ENCODE data around the gene AZI2.
A peak's percentile ranks its signal among the peaks of the same experiment; 100 is the strongest.

Gene AZI2

DNA sequence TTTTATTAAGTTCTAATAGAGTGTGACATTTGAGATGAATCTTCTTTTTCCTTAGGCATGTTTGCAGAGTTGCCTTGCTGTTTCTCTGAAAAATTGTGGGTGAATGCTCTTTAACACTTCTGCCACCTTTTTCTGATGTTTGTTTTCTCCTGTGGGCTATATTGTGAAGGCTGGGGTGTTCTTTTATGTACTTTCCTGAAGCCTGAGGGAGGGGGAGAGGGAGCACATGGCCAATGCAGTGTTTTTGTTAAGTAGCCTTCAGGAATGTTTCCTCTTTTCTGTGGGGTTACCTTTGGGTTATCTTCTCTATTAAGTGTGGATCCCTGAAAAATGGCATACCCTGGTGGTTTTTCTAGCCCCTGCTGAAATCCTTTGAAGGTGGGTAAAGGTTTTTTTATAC lies 57.0 kb downstream of the AZI2 start:
- TF ChIP-seq, protein P1, sequence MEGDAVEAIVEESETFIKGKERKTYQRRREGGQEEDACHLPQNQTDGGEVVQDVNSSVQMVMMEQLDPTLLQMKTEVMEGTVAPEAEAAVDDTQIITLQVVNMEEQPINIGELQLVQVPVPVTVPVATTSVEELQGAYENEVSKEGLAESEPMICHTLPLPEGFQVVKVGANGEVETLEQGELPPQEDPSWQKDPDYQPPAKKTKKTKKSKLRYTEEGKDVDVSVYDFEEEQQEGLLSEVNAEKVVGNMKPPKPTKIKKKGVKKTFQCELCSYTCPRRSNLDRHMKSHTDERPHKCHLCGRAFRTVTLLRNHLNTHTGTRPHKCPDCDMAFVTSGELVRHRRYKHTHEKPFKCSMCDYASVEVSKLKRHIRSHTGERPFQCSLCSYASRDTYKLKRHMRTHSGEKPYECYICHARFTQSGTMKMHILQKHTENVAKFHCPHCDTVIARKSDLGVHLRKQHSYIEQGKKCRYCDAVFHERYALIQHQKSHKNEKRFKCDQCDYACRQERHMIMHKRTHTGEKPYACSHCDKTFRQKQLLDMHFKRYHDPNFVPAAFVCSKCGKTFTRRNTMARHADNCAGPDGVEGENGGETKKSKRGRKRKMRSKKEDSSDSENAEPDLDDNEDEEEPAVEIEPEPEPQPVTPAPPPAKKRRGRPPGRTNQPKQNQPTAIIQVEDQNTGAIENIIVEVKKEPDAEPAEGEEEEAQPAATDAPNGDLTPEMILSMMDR (IDR thresholded peaks at IDR 0.05; ENCODE audit: low read depth, low read length), result no peak
- no peak for DNase-seq (ENCODE audit: extremely low read depth, low read depth)

DNA sequence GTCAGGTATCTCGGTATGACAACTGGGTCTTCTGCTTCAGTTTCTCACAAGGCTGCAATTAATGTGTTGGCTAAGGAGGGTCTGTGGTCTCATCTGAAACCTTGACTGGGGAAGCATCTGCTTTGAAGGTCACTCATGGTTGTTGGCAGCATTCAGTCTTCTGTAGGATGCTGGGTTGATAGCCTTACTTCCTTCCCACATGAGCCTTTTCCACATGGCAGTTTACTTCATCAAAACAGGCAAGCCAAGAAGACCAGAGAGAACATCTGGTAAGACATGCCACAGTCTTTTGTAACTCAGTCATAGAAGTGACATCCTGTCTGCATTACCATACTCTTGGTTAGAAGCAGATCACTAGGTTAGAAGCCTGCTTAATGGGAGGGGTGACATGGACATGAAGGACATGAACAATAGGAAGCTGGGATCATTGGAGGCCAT lies 57.7 kb downstream of the AZI2 start:
- DNase-seq (ENCODE audit: extremely low read depth, low read depth), result no peak
- TF ChIP-seq, protein P1 (IDR thresholded peaks at IDR 0.05; ENCODE audit: low read depth, low read length), result no peak

DNA sequence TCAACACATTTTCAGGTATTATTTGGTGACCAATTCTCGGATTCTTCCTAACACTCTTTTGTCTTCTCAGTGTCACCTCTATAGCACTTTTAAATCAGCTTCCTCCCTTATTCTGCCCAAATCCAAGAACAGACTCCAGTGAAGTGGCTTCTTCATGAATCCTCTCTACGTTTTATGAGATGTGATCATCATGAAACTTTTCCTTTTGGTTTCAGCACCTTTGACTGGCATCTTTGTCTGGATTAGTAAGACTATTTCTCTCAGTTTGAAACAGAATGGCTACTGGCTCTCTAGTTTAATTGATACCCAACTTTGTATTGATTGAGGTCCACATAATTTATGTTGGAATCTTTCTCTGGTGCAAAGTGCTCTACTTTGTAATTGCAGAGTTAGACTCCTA lies 61.6 kb downstream of the AZI2 start:
- TF ChIP-seq, protein P1 (IDR thresholded peaks at IDR 0.05; ENCODE audit: low read depth, low read length), result no peak
- DNase-seq (ENCODE audit: extremely low read depth, low read depth), result no peak

DNA sequence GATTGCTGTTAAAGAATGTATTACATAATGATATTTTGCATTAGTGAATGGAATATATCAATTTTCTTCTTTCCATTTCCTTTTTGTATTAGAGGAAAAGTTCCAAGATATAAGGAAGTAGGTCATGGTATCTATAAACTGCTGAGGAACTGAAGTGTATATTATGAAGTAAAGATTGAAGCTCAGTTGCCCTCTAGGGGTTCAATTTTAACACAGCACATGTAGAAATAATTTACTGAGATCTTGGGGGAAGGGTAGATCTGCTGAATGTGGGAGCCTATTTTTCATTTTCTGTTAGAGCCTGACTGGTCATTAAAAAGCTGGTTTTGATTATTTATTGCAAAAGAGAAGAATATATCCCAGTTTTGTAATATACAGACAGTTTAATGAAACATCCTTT lies 62.0 kb downstream of the AZI2 start:
- TF ChIP-seq, protein P1 (IDR thresholded peaks at IDR 0.05; ENCODE audit: low read depth, low read length), result peak; percentile 57
- DNase-seq (ENCODE audit: extremely low read depth, low read depth), result peak; percentile 34

DNA sequence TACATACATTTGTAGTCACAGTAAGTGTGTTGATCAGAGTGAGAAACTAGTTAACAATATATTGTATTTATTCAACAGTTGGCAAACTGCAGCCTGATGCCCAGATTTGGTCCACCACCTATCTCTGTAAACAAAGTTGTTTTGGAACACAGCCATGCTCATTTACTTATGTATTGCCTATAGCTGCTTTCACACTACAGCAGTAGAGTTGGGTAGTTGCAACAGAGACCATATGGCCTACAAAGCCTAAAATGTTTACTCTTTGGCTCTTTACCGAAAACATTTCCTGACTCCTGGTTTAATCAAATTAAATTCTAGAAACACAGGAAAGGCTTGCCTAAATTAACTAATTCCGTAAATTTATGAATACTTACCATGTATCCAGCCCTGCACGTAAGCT lies 67.8 kb downstream of the AZI2 start:
- TF ChIP-seq, protein P1 (IDR thresholded peaks at IDR 0.05; ENCODE audit: low read depth, low read length), result no peak

DNA sequence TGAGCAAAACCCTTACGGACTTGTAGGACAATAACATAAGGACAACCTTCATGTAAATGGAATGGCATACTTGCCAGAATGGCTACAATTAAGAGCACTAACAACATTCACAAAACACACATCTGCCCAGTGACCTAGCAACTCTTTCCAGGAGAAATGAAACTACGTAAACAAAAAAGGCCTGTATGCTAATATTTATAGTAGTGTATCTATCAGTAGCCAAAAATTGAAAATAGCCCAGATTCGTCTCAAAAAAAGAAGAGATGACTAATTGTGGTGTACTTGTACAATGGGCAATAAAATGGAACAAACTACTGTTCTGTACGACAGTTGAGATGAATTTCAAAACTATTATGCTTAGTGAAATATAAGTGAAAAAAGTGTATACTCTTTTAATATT lies 68.9 kb downstream of the AZI2 start:
- TF ChIP-seq, protein P1 (IDR thresholded peaks at IDR 0.05; ENCODE audit: low read depth, low read length), result no peak
- DNase-seq (ENCODE audit: extremely low read depth, low read depth), result peak; percentile 18

More for the DNA sequence above, 67.8 kb downstream of the AZI2 start:
- DNase-seq (ENCODE audit: extremely low read depth, low read depth), result no peak

DNA sequence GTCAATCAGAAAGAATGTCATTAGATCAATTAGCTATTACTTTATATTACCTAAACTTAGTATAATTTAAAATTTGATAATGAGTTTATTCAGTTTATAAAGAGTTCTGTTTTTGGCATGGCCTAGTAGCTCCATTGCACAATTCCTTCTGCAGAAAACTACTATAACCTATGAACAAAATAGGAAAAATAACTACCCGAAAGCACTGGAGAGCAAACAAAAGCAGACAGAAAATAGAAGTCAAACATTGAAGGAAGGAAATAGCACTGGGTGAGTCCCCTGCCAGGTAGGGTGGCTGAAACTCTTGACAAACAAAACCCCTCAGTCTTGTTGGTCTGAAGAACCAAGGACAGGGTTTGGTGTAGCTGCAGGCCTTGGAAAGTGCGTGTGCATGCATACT lies 69.7 kb downstream of the AZI2 start:
- no peak for DNase-seq (ENCODE audit: extremely low read depth, low read depth)
- TF ChIP-seq, protein P1 (IDR thresholded peaks at IDR 0.05; ENCODE audit: low read depth, low read length), result no peak
